VCaP (cell line): ENCODE measurements around the gene NLRP1.
A peak's percentile ranks its signal among the peaks of the same experiment; 100 is the strongest.

ENCODE experiments used
- H3K27ac ChIP-seq: fragments of 450-650 bp; 2 replicates; pipeline ENCODE4 v1.5.1; 2017
- CTCF ChIP-seq: fragments of 450-650 bp; conservative IDR thresholded peaks from 2 replicates; pipeline ENCODE4 v1.5.1; 2017; ENCODE audit warnings: mild to moderate bottlenecking, moderate library complexity

Gene NLRP1

DNA sequence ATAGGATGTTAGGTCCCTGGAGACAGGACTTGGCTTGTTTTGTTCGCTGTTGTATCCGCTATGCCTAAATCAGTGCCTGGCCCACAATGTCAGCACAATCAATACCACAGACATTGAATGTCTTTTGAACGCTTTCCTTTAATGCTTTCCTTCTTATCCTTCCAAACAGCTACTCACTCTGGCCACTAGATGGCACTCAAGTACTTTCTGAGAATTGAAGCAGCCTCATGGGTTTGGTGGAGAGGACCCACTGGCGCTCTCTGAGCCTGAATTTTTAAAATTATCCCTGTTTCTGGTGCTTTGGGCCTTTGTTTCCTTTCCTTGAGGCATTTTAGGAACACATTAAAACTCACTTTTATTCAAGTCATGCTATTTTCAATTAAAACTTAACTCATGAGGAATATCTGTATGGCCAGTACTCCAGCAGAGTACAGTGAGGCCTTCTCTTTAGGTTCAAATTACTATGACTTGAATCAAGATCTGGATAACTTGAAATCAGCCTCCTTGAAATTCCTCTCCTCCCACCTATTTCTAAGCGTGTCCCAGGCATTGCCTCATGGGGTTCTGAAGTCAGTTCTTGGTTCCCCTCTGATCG lies 3.2 kb upstream of the NLRP1 start:
- TF ChIP-seq CTCF = peak; percentile 80
- H3K27ac ChIP-seq = no peak overlapping the region

GRCh38 chr17:5585836-5586521 lies 1.7 kb upstream of the NLRP1 start:
- TF ChIP-seq CTCF = no peak
- no peak overlapping the region for H3K27ac ChIP-seq

DNA sequence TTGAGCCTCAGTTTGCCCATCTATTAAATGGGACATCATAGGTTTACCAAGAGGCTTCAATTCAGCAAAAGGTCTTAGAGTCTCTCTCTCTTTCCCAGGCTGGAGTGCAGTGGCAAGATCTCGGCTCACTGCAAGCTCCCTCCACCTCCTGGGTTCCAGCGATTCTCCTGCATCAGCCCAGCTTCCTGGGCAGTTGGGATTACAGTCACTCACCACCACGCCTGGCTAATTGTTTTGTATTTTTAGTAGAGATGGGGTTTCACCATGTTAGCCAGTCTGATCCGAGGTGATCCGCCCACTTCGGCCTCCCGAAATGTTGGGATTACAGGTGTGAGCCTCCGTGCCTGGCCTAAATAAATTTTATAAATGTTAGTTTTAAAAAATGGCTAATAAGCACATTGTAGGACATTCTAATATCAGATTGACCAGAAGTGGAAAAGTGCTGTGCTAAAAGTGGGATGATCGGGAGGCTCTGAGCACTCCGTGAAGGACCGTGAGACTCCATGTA lies 1.0 kb upstream of the NLRP1 start:
- H3K27ac ChIP-seq = no peak overlapping the region
- no peak for TF ChIP-seq CTCF

GRCh38 chr17:5583426-5584382 lies 605 bp downstream of the NLRP1 start:
- TF ChIP-seq CTCF = no peak
- H3K27ac ChIP-seq = no peak overlapping the region; the same call in 1 of the 2 replicates

DNA sequence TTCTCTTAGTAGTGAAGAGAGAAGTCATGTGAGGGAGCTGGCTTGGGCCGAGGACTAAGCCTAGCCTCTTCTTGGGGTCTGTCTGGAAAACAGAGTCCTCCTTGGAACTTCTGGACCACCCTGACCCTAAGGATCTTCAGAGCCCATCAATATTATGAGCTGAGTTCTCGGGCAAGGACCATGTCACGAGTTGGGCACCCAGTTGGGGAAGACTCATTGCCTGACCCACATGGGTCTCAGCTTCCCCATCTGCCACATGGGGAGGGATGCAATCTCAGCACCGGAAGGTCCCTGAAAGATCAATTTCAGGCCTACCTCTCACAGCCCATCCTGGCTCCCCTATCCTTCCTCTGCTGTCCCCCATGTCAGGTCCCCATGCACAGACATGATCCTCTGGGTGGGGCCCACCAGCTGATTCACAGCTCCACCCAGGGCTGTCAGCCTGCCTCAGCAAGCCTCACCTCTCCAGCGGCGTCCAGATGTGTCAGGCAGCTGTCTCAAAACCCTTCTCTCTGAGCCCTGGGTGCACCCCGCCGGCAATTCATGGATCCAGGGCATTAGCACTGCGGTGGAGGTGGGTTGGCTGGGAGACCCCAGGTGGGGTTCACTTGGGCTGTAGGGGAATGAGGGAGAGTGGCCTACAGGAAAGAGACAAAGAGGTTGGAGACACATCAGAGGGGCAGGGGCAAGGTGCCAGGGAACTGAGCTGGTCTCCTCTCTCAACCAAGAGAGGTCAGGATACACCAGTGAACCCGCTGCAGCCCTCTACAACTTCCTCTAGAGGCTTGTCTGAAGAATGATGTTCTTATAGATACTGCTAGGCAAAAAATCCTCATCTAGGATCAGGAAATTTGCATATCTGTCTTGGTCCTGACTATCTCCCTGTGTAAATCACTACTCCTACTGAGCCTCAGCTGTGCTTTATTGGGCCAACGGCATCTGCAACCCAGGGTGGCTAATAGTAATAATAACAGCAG lies 1.8 kb downstream of the NLRP1 start:
- no peak for TF ChIP-seq CTCF
- H3K27ac ChIP-seq = no peak overlapping the region

- no peak for TF ChIP-seq CTCF
- no peak overlapping the region for H3K27ac ChIP-seq
These were observed 2.7 kb downstream of the NLRP1 start for GRCh38 chr17:5581655-5582054.
